ENCODE data around the gene HNRNPA2B1.
"Not testable (repeated sequence)": the region's sequence is repeated elsewhere in the genome, so short reads cannot be mapped to it uniquely, and the experiment has no call there.

The HNRNPA2B1 gene

DNA sequence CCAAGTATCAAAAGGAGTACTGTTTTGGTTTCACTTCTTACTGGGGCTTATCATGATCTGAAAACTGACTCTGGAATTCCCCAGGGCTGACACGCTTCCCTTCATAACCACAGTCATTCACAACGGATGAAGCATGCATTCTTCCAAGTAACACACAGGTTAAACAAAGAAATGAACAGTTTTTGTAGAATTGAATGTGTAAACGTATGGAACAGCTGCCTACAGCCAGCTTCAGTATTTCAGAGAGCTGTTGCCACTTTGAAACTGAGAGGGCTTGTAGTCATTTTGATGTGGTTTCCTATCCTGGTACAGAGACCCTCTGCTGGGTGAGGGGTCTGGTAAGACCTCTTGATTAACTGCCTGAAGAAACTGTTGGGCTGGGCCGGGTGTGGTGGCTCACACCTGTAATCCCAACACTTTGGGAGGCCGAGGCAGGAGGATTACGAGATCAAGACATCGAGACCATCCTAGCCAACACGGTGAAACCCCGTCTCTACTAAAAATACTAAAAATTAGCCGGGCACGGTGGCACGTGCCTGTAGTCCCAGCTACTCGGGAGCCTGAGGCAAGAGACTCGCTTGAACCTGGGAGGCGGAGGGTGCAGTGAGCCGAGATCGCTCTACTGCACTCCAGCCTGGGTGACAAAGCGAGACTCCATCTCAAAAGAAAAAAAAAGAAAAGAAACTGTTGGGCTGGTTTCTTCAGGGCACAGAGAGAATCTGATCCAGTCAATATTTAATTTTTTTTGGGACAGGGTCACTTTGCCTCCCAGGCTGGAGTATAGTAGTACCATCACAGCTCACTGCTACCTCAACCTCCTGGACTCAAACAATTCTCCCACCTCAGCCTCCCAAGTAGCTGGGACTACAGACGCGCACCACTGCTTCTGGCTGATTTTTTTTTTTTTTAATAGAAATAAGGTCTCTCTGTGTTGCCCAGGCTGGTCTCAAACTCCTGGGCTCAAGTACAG, 43.8 kb downstream of the HNRNPA2B1 start:
- no peak overlapping the region for H3K4me3 ChIP-seq (ENCODE audit: low read depth, low read length)
- no peaks in the 10 kb centered on the region for H3K4me1 ChIP-seq
- H3K27me3 ChIP-seq: peaks cover 65% of the 10 kb centered on the region
- no peak for DNase-seq
- no peaks in the 10 kb centered on the region for H3K36me3 ChIP-seq
- TF ChIP-seq, protein P1, sequence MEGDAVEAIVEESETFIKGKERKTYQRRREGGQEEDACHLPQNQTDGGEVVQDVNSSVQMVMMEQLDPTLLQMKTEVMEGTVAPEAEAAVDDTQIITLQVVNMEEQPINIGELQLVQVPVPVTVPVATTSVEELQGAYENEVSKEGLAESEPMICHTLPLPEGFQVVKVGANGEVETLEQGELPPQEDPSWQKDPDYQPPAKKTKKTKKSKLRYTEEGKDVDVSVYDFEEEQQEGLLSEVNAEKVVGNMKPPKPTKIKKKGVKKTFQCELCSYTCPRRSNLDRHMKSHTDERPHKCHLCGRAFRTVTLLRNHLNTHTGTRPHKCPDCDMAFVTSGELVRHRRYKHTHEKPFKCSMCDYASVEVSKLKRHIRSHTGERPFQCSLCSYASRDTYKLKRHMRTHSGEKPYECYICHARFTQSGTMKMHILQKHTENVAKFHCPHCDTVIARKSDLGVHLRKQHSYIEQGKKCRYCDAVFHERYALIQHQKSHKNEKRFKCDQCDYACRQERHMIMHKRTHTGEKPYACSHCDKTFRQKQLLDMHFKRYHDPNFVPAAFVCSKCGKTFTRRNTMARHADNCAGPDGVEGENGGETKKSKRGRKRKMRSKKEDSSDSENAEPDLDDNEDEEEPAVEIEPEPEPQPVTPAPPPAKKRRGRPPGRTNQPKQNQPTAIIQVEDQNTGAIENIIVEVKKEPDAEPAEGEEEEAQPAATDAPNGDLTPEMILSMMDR (IDR thresholded peaks at IDR 0.05; ENCODE audit: low read depth, low read length): no peak
- H3K9me3 ChIP-seq: peaks cover 1% of the 10 kb centered on the region; the same call in 1 of the 2 replicates

DNA sequence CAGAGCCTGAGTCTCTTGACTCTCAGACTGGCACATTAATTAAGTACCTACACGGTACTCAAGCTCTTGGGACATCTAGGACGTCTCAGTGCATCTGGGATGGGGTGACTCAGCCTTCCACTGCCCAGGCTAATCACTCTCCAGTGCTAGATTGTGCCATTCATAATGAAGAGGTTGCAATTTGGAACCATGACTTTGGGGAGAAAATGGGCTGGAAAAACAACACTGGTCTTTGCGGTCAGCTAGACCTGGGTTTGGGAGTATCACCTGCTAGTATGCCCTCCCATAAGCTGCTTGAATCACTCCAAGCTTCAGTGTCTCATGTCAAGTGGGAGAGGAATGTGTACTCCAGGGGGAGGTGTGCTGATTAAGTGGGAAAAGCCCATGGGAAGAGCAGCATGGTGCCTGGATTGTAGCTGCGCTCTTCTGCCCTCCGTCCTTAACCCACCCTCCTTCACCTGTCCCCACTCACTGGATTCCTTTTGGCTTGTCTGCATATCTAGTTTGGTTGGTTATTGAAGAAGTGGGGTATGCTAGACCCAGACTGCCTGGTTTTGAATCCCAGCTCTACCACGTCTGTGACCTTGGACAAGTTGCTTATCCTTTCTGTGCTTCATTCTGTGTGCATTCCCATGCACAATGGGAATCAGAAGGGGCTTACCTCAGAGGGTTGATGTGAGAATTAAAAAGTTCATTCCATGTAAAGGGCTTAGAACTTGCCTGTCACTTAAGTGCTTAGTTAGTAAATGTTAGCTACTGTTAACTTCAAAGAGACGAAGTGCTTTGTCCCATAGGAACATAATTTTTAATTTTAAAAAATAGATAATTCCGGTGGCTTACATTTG, 44.8 kb downstream of the HNRNPA2B1 start:
- DNase-seq: no peak
- Histone ChIP-seq H3K27me3 (peaks cover 72% of the 10 kb centered on the region), H3K4me3 (ENCODE audit: low read depth, low read length) (no peak overlapping the region), H3K4me1 (no peaks in the 10 kb centered on the region), H3K36me3 (no peaks in the 10 kb centered on the region), H3K9me3 (peaks cover 3% of the 10 kb centered on the region; the same call in 1 of the 2 replicates)
- TF ChIP-seq, protein P1 (IDR thresholded peaks at IDR 0.05; ENCODE audit: low read depth, low read length): no peak

DNA sequence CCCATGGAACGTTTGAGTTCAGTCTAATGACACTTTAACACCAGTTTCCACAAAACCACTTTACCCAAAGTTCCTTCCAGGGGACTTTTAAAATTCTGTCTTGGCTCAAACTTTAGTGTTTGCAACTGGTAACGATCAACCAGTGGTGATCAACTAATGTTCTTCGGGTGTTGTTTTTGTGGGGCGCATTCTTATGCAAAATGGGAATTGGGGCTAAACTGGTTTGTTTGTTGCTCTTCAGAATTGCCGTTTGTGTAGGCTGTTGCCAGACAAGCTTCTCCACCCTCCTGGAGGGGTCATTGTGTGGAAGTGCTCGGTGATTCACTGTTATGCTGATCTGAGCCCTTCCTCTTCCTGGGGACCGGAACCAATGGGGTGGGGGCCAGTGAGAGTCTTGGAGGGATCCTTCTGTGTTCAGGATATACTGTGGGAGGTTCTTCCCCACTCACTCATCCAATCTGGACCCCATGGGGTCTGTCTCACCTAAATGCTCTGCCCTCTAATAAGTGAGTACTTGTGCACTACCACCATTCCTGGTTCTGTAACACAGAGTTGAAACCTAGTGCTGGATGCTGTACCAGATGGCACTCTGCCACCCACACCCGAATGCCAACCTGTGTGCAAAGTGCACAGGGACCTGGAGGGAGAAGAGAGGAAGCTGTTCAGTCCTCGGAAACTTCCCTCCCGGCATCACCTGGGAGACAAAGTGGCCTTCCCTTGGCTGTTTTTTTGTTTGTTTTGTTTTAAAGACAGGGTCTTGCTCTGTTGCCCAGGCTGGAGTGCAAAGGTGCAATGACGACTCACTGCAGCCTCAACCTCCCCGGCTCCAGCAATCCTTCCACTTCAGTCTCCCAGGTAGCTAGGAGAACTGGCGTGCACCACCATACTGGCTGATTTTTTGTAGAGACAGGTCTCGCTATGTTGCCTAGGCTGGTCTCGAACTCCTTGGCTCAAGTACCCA, 46.4 kb downstream of the HNRNPA2B1 start:
- Histone ChIP-seq H3K9me3 (peaks cover 3% of the 10 kb centered on the region; the same call in 1 of the 2 replicates), H3K36me3 (no peaks in the 10 kb centered on the region), H3K4me1 (no peaks in the 10 kb centered on the region), H3K27me3 (peaks cover 75% of the 10 kb centered on the region), H3K4me3 (ENCODE audit: low read depth, low read length) (no peak overlapping the region)
- DNase-seq: no peak
- TF ChIP-seq, protein P1 (IDR thresholded peaks at IDR 0.05; ENCODE audit: low read depth, low read length): no peak

DNA sequence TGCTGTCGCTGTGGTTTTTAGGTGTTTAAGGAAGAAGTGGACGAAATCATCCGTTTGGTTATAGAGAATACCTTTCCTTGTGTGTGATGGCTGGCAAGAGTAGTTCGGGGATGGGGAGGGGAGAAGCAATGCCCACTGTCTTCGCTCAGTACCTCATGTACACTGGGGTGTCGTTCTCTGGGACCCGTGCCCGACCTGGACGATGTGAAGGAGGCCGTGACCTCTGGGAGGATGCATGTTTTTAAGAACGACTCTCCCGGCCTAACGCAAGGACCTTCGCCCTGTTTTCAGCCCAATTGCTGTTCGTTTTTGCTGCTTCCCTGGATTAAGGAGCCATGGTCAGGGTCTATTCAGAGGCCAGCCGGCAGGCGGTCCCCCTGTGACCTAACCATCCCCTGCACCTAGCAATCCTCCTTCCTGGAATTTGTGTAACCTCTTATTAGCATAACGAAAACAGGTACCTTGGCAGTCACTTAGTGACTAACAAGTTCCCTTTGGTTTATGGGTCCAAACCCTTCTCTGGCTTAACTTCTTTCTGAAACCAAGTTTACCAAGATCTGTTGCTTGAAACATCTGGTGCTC, 47.2 kb downstream of the HNRNPA2B1 start:
- Histone ChIP-seq H3K9me3 (peaks cover 3% of the 10 kb centered on the region; the same call in 1 of the 2 replicates), H3K4me3 (ENCODE audit: low read depth, low read length) (no peak overlapping the region), H3K36me3 (no peaks in the 10 kb centered on the region), H3K27me3 (peaks cover 75% of the 10 kb centered on the region), H3K4me1 (no peaks in the 10 kb centered on the region)
- TF ChIP-seq, protein P1 (IDR thresholded peaks at IDR 0.05; ENCODE audit: low read depth, low read length): no peak
- no peak for DNase-seq

DNA sequence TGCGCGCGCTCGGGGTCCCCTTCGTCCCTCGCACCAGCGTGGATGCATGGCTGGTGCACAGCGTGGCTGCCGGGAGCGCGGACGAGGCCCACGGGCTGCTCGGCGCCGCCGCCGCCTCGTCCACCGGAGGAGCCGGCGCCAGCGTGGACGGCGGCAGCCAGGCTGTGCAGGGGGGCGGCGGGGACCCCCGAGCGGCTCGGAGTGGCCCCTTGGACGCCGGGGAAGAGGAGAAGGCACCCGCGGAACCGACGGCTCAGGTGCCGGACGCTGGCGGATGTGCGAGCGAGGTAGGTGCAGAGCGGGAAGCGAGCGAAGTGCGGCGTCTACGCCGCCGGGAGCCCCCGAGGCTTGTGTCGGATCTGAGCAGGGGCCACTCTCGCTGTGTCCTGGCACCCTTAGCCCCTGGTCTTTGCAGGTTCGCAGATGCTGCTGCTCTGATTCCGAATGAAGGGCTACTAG, 47.7 kb downstream of the HNRNPA2B1 start:
- DNase-seq; H3K4me3 ChIP-seq (ENCODE audit: low read depth, low read length); H3K9me3 ChIP-seq; H3K4me1 ChIP-seq; H3K36me3 ChIP-seq: not testable (repeated sequence)
- H3K27me3 ChIP-seq: peaks cover 75% of the 10 kb centered on the region

All from BE2C (cell line).